ENCODE results near the gene XG. TPM values are rescaled to one million over a fixed set of nuclear protein-coding genes. Genes with fewer than 3 reads are reported as not detected.
"Not testable (repeated sequence)": the region's sequence is repeated elsewhere in the genome, so short reads cannot be mapped to it uniquely, and the experiment has no call there.

The XG gene
- under 1 TPM in 1 of 4 donors, not detected in 3; 0.41 TPM for total RNA-seq

- H3K9me3 ChIP-seq; H3K36me3 ChIP-seq; DNase-seq; H3K4me3 ChIP-seq; intact Hi-C loops (cut with DNase I; ENCODE audit: low total_unique reads); H3K27me3 ChIP-seq; H3K4me1 ChIP-seq; H3K27ac ChIP-seq; in situ Hi-C loops (cut with MboI; ENCODE audit: low pct_ligation_motif_present in 1 of 4, low pct_unique_long_range_greater_than_20kb in 1 of 4, low sequenced_read_pairs in 3 of 4): not testable (repeated sequence)
- 87% methylated on average over 11 of the region's 11 CpGs; no CpG with 5 or more reads in 1 of the 2 donors for WGBS, 2 donors (ENCODE audit: low coverage in 1 of 2)
These were observed at the start of gene XG for GRCh38 chrX:2751874-2752300. TSS of gene XG (plus strand) at chrX:2752040. CDS start at chrX:2752275, 235 bp downstream.

DNA sequence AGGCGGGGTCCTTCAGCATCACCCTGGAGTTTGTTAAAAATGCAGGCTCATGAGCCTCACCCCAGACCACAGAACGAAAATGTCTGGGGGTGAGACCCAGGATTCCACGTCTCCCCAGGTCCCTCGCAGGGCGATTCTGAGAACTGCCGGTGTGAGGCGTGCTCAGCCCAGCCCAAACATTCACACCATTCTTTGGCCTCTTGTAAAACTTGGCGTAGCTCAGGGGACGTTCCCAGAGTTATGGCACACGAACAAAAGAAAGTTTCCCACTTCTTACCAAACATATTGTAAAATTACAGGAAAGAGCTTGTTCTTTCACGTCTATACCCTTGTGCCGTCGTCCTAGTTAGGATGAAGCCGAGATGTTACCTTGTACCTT lies 47.9 kb upstream of the XG start:
- DNase-seq, result peak; percentile 55
- 27 to 46% methylated on average over 10 to 14 of the region's 14 CpGs for WGBS, 2 donors (ENCODE audit: low coverage in 1 of 2)
- H3K9me3 ChIP-seq, result no peaks in the 10 kb centered on the region
- peaks cover 20 to 84% (median 58%) of the 10 kb centered on the region in 4 donors for H3K4me1 ChIP-seq
- no peaks in the 10 kb centered on the region for H3K27me3 ChIP-seq
- in situ Hi-C loops (cut with MboI; ENCODE audit: low pct_ligation_motif_present in 1 of 4, low pct_unique_long_range_greater_than_20kb in 1 of 4, low sequenced_read_pairs in 3 of 4), result no loop called here
- peak overlapping the region; percentile 54 to 78 (median 67) for H3K27ac ChIP-seq
- intact Hi-C loops (cut with DNase I; ENCODE audit: low total_unique reads), result no loop called here
- H3K4me3 ChIP-seq, result peak overlapping the region in 1 of 4 donors; percentile 8
- no peaks in the 10 kb centered on the region for H3K36me3 ChIP-seq
- TF ChIP-seq POLR2A (IDR thresholded peaks at IDR 0.05) (no peak), POLR2AphosphoS5 (IDR thresholded peaks at IDR 0.05) (peak in 2 of 3 donors; percentile 39 to 72), CTCF (IDR thresholded peaks at IDR 0.05) (peak; percentile 28 to 57 (median 44)), EP300 (IDR thresholded peaks at IDR 0.05; ENCODE audit: low read depth) (peak; percentile 84)

DNA sequence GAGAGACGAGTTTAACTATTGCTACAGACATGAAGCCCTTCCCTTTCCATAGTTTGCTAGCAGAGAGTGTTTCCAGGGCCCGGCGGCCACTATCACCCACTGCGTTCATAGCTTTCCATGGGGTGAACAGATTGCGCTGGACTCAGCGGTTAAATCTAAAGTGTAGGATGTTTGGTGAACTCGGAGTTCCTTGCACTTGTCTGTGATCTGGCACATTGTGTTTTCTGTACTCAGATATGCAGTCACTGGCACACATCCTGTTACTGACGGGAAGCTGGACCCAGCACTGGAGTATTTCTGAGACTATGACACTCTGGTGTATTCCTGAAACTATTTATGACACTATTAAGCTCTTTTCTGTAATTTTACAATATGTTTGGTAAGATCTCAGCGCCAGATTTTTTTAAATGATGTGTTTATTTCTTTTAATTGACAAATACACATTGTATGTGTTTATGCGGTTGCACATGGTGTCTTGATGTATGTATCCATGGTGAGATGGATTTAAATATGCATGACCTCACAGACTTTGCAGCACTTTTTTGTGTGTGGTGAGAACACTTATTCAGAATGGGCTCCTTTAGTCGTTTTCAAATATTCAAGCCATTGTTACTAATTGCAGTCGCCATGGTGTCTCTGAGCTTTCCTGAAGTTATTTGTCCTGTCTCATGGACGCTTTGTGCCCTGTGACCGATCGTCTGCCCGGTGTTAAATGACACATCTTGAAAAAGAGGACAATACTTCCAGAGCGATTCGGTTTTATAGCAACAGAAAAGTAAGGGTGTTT lies 46.6 kb upstream of the XG start:
- H3K4me3 ChIP-seq, result no peak overlapping the region
- no peaks in the 10 kb centered on the region for H3K9me3 ChIP-seq
- no peaks in the 10 kb centered on the region for H3K36me3 ChIP-seq
- intact Hi-C loops (cut with DNase I; ENCODE audit: low total_unique reads), result no loop called here
- 76 to 79% methylated on average over 9 to 18 of the region's 18 CpGs for WGBS, 2 donors (ENCODE audit: low coverage in 1 of 2)
- no peak for DNase-seq
- TF ChIP-seq POLR2A (IDR thresholded peaks at IDR 0.05), result no peak
- peak in 2 of 3 donors; percentile 62 to 80 for TF ChIP-seq POLR2AphosphoS5 (IDR thresholded peaks at IDR 0.05)
- peak; percentile 94 for TF ChIP-seq EP300 (IDR thresholded peaks at IDR 0.05; ENCODE audit: low read depth)
- peak overlapping the region; percentile 54 to 78 (median 67) for H3K27ac ChIP-seq
- peaks cover 29 to 86% (median 68%) of the 10 kb centered on the region in 4 donors for H3K4me1 ChIP-seq
- no peaks in the 10 kb centered on the region for H3K27me3 ChIP-seq
- in situ Hi-C loops (cut with MboI; ENCODE audit: low pct_ligation_motif_present in 1 of 4, low pct_unique_long_range_greater_than_20kb in 1 of 4, low sequenced_read_pairs in 3 of 4), result no loop called here

DNA sequence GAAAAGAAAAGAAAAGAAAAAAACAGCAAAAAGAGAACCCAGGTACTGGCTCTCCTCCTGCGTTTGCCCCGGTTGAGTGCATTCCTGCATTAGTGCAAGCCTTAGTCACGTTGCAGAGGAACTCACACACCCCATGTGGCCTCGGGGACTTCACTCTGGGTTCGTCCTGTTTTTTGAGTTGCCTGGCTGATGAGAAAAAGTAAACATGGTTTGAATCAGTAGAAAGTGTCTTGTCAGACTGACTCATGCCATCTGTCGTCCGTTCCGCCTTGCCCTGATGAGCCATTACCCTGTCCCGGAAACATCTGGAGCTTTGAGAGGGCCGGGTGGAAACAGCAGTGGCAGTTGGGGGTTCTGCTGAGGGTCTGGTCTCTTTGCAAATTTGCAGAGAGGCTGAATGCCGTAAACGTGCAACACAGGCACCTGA lies 44.5 kb upstream of the XG start:
- no peaks in the 10 kb centered on the region for H3K9me3 ChIP-seq
- WGBS, 2 donors (ENCODE audit: low coverage in 1 of 2), result 32 to 40% methylated on average over 5 to 12 of the region's 12 CpGs
- DNase-seq, result peak; percentile 57
- intact Hi-C loops (cut with DNase I; ENCODE audit: low total_unique reads) (no loop called here), in situ Hi-C loops (cut with MboI; ENCODE audit: low pct_ligation_motif_present in 1 of 4, low pct_unique_long_range_greater_than_20kb in 1 of 4, low sequenced_read_pairs in 3 of 4) (no loop called here)
- no peaks in the 10 kb centered on the region for H3K36me3 ChIP-seq
- H3K4me1 ChIP-seq, result peaks cover 29 to 94% (median 65%) of the 10 kb centered on the region in 4 donors
- no peaks in the 10 kb centered on the region for H3K27me3 ChIP-seq
- H3K4me3 ChIP-seq, result no peak overlapping the region
- peak overlapping the region in 3 of 4 donors; percentile 56 to 78 (median 77) for H3K27ac ChIP-seq
- peak; percentile 25 to 76 (median 28) for TF ChIP-seq POLR2AphosphoS5 (IDR thresholded peaks at IDR 0.05)
- peak; percentile 21 for TF ChIP-seq EP300 (IDR thresholded peaks at IDR 0.05; ENCODE audit: low read depth)
- no peak for TF ChIP-seq CTCF (IDR thresholded peaks at IDR 0.05)

- WGBS, 2 donors (ENCODE audit: low coverage in 1 of 2), result 71% methylated on average over 6 of the region's 6 CpGs; no CpG with 5 or more reads in 1 of the 2 donors
- Histone ChIP-seq H3K4me3 (no peak overlapping the region), H3K27ac (peak overlapping the region in 3 of 4 donors; percentile 56 to 78 (median 77)), H3K4me1 (peaks cover 29 to 88% (median 64%) of the 10 kb centered on the region in 4 donors), H3K36me3 (no peaks in the 10 kb centered on the region), H3K27me3 (no peaks in the 10 kb centered on the region), H3K9me3 (no peaks in the 10 kb centered on the region)
- TF ChIP-seq POLR2A (IDR thresholded peaks at IDR 0.05) (no peak), EP300 (IDR thresholded peaks at IDR 0.05; ENCODE audit: low read depth) (no peak), CTCF (IDR thresholded peaks at IDR 0.05) (no peak)
- intact Hi-C loops (cut with DNase I; ENCODE audit: low total_unique reads) (no loop called here), in situ Hi-C loops (cut with MboI; ENCODE audit: low pct_ligation_motif_present in 1 of 4, low pct_unique_long_range_greater_than_20kb in 1 of 4, low sequenced_read_pairs in 3 of 4) (no loop called here)
- no peak for DNase-seq
These were observed 43.8 kb upstream of the XG start for GRCh38 chrX:2708021-2708420.

Measured in transverse colon (tissue), 4 donors.